Measurements from ENCODE around the gene ANKRD10. TPM values are rescaled to one million over a fixed set of nuclear protein-coding genes. Genes with fewer than 3 reads are reported as not detected.

The ANKRD10 gene
- total RNA-seq, 1 experiment from 2014 or later, result 44.7 TPM

GRCh38 chr13:110914331-110915056 is 375 bp downstream of the ANKRD10 start:
- peak; percentile 69 for DNase-seq (ENCODE audit: low read depth)

- no peak for DNase-seq (ENCODE audit: low read depth)
Observed at GRCh38 chr13:110914081-110914330, 863 bp downstream of the ANKRD10 start.

- peak; percentile 9 for DNase-seq (ENCODE audit: low read depth)
Observed at GRCh38 chr13:110913322-110914080, 1.4 kb downstream of the ANKRD10 start.

GRCh38 chr13:110912651-110913051 is 2.2 kb downstream of the ANKRD10 start:
- peak; percentile 59 for DNase-seq (ENCODE audit: low read depth)

GRCh38 chr13:110911880-110912279 is 3.0 kb downstream of the ANKRD10 start:
- peak; percentile 72 for DNase-seq (ENCODE audit: low read depth)

- DNase-seq (ENCODE audit: low read depth), result no peak
Observed at GRCh38 chr13:110910013-110910890, 4.6 kb downstream of the ANKRD10 start.

- peak; percentile 18 for DNase-seq (ENCODE audit: low read depth)
Observed at GRCh38 chr13:110907951-110908898, 6.6 kb downstream of the ANKRD10 start.

- DNase-seq (ENCODE audit: low read depth), result no peak
Observed at GRCh38 chr13:110907301-110907700, 7.6 kb downstream of the ANKRD10 start.

- no peak for DNase-seq (ENCODE audit: low read depth)
Observed at GRCh38 chr13:110904748-110905147, 10.1 kb downstream of the ANKRD10 start.

- no peak for DNase-seq (ENCODE audit: low read depth)
Observed at GRCh38 chr13:110902370-110902769, 12.5 kb downstream of the ANKRD10 start.

- no peak for DNase-seq (ENCODE audit: low read depth)
Observed at GRCh38 chr13:110897521-110897920, 17.3 kb downstream of the ANKRD10 start.

GRCh38 chr13:110897014-110897413 is 17.9 kb downstream of the ANKRD10 start:
- no peak for DNase-seq (ENCODE audit: low read depth)

GRCh38 chr13:110894086-110894485 is 20.8 kb downstream of the ANKRD10 start:
- DNase-seq (ENCODE audit: low read depth), result no peak

GRCh38 chr13:110893571-110893970 is 21.3 kb downstream of the ANKRD10 start:
- DNase-seq (ENCODE audit: low read depth), result no peak

GRCh38 chr13:110890279-110891165 is 24.3 kb downstream of the ANKRD10 start:
- DNase-seq (ENCODE audit: low read depth), result no peak

GRCh38 chr13:110888390-110888789 is 26.5 kb downstream of the ANKRD10 start:
- DNase-seq (ENCODE audit: low read depth), result no peak

- no peak for DNase-seq (ENCODE audit: low read depth)
Observed at GRCh38 chr13:110887597-110888333, 27.1 kb downstream of the ANKRD10 start.

GRCh38 chr13:110886870-110887596 is 27.8 kb downstream of the ANKRD10 start:
- no peak for DNase-seq (ENCODE audit: low read depth)
